Activated CD4-positive, alpha-beta T cell treated with anti-CD3 and anti-CD28 coated beads, Interleukin-2, amount 50 U/mL, for 24 hours (primary cell): Measurements from ENCODE around the gene SPRR1A.
"Not testable (repeated sequence)": the region's sequence is repeated elsewhere in the genome, so short reads cannot be mapped to it uniquely, and the experiment has no call there.

Experiments
- DNase-seq, 2 donors: peaks; one replicate each; pipeline ENCODE4 v3.0.0-alpha.2; 2020; ENCODE audit warnings: low read depth in 1 of 2, low spot score in 1 of 2

The SPRR1A gene

GRCh38 chr1:152972196-152972886 is 11.5 kb upstream of the SPRR1A start:
- DNase-seq: no peak

- DNase-seq: no peak
Observed at GRCh38 chr1:152976688-152977087, 7.2 kb upstream of the SPRR1A start.

GRCh38 chr1:152977614-152978013 is 6.3 kb upstream of the SPRR1A start:
- no peak for DNase-seq

GRCh38 chr1:152980676-152981075 is 3.2 kb upstream of the SPRR1A start:
- no peak for DNase-seq

- no peak for DNase-seq
Observed at GRCh38 chr1:152981146-152981871, 2.6 kb upstream of the SPRR1A start.

- DNase-seq: no peak
Observed at GRCh38 chr1:152982076-152982475, 1.8 kb upstream of the SPRR1A start.

GRCh38 chr1:152983234-152983633 is 647 bp upstream of the SPRR1A start:
- DNase-seq: no peak

- no peak for DNase-seq
Observed at GRCh38 chr1:152986578-152986977, 2.7 kb downstream of the SPRR1A start.

GRCh38 chr1:152993186-152993585 is 9.3 kb downstream of the SPRR1A start:
- DNase-seq: no peak

GRCh38 chr1:152995842-152996241 is 12.0 kb downstream of the SPRR1A start:
- no peak for DNase-seq

GRCh38 chr1:152996633-152997400 is 12.9 kb downstream of the SPRR1A start:
- no peak for DNase-seq

GRCh38 chr1:152997901-152998300 is 14.0 kb downstream of the SPRR1A start:
- no peak for DNase-seq

GRCh38 chr1:152998476-152998875 is 14.6 kb downstream of the SPRR1A start:
- DNase-seq: no peak

- no peak for DNase-seq
Observed at GRCh38 chr1:152999818-153000217, 15.9 kb downstream of the SPRR1A start.

- DNase-seq: no peak
Observed at GRCh38 chr1:153000294-153000693, 16.4 kb downstream of the SPRR1A start.

GRCh38 chr1:153001382-153001781 is 17.5 kb downstream of the SPRR1A start, which contains the start of gene SPRR3:
Gene SPRR3 (plus strand): TSS chr1:153001749. CDS start chr1:153003021, 1,272 bp downstream.
- no peak for DNase-seq

- not testable (repeated sequence) for DNase-seq
Observed at GRCh38 chr1:153011235-153011758, 27.4 kb downstream of the SPRR1A start.

GRCh38 chr1:153021829-153022228 is 37.9 kb downstream of the SPRR1A start:
- not testable (repeated sequence) for DNase-seq

GRCh38 chr1:153022340-153022739 is 38.5 kb downstream of the SPRR1A start:
- not testable (repeated sequence) for DNase-seq

GRCh38 chr1:153023109-153023508 is 39.2 kb downstream of the SPRR1A start:
- no peak for DNase-seq

- no peak for DNase-seq
Observed at GRCh38 chr1:153024413-153024812, 40.5 kb downstream of the SPRR1A start.

- no peak for DNase-seq
Observed at GRCh38 chr1:153025797-153026196, 41.9 kb downstream of the SPRR1A start.
